Trophoblast cell (in vitro differentiated cells and primary cell): ENCODE data around the gene GDA.

Experiments used
- DNase-seq, 2 donors: peaks; one replicate each; pipeline ENCODE4 v3.0.0-alpha.2; 2016
- H2AFZ ChIP-seq: 2 replicates; pipeline ENCODE4 v1.6.1; 2013; ENCODE audit warnings: low read length, moderate library complexity, mild to moderate bottlenecking; ENCODE audit not compliant: insufficient read depth, poor library complexity
- H2AK5ac ChIP-seq: 2 replicates; pipeline ENCODE4 v1.6.1; 2013; ENCODE audit warnings: mild to moderate bottlenecking, low read length
- H2BK120ac ChIP-seq: 2 replicates; pipeline ENCODE4 v1.6.1; 2013; ENCODE audit warnings: low read length, mild to moderate bottlenecking, moderate library complexity; ENCODE audit not compliant: insufficient read depth, poor library complexity
- H2BK12ac ChIP-seq: 2 replicates; pipeline ENCODE4 v1.6.1; 2013; ENCODE audit warnings: mild to moderate bottlenecking, low read length, moderate library complexity
- H2BK5ac ChIP-seq: 2 replicates; pipeline ENCODE4 v1.6.1; 2013; ENCODE audit warnings: low read length, low read depth, moderate library complexity, mild to moderate bottlenecking; ENCODE audit not compliant: poor library complexity
- H3K14ac ChIP-seq: 2 replicates; pipeline ENCODE4 v1.6.1; 2013; ENCODE audit warnings: mild to moderate bottlenecking, low read length
- H3K18ac ChIP-seq: 2 replicates; pipeline ENCODE4 v1.6.1; 2013; ENCODE audit warnings: mild to moderate bottlenecking, low read length
- H3K23ac ChIP-seq: 2 replicates; pipeline ENCODE4 v1.6.1; 2013; ENCODE audit warnings: low read length
- H3K27ac ChIP-seq: 2 replicates; pipeline ENCODE4 v1.5.1; 2013; ENCODE audit warnings: low read depth, mild to moderate bottlenecking, inconsistent platforms, low read length, moderate library complexity
- H3K27me3 ChIP-seq: 2 replicates; pipeline ENCODE4 v1.6.1; 2013; ENCODE audit warnings: inconsistent platforms, mild to moderate bottlenecking, low read length, moderate library complexity; ENCODE audit not compliant: insufficient read depth
- H3K36me3 ChIP-seq, 2 experiments: 1 replicate in 1 of 2; 2 replicates in 1 of 2; pipeline ENCODE4 v1.6.1; 2013; ENCODE audit warnings: low read length in 2 of 2, mild to moderate bottlenecking in 2 of 2, moderate library complexity in 1 of 2; ENCODE audit not compliant: insufficient read depth in 2 of 2, control insufficient read depth in 1 of 2
- H3K4ac ChIP-seq: 2 replicates; pipeline ENCODE4 v1.6.1; 2013; ENCODE audit warnings: low read depth, mild to moderate bottlenecking, low read length, moderate library complexity
- H3K4me1 ChIP-seq, 2 experiments: 1 replicate in 1 of 2; 2 replicates in 1 of 2; pipeline ENCODE4 v1.6.1; 2013; ENCODE audit warnings: low read length in 2 of 2, mild to moderate bottlenecking in 2 of 2, moderate library complexity in 1 of 2; ENCODE audit not compliant: insufficient read depth in 2 of 2, control insufficient read depth in 1 of 2
- H3K4me2 ChIP-seq: 2 replicates; pipeline ENCODE4 v1.6.1; 2013; ENCODE audit warnings: inconsistent platforms, mild to moderate bottlenecking, low read length, moderate library complexity
- H3K4me3 ChIP-seq: 2 replicates; pipeline ENCODE4 v1.5.1; 2013; ENCODE audit warnings: mild to moderate bottlenecking, low read depth, low read length, inconsistent platforms
- H3K79me1 ChIP-seq: one replicate; pipeline ENCODE4 v1.6.1; 2013; ENCODE audit warnings: low read length
- H3K79me2 ChIP-seq: 2 replicates; pipeline ENCODE4 v1.6.1; 2013; ENCODE audit warnings: low read length, mild to moderate bottlenecking; ENCODE audit not compliant: control insufficient read depth, insufficient read depth, poor library complexity
- H3K9ac ChIP-seq: 2 replicates; pipeline ENCODE4 v1.6.1; 2013; ENCODE audit warnings: mild to moderate bottlenecking, low read length
- H3K9me3 ChIP-seq: 2 replicates; pipeline ENCODE4 v1.6.1; 2013; ENCODE audit warnings: low read depth, mild to moderate bottlenecking, control low read depth, inconsistent platforms, low read length; ENCODE audit not compliant: insufficient read depth
- H4K12ac ChIP-seq: 2 replicates; pipeline ENCODE4 v1.6.1; 2013; ENCODE audit warnings: low read depth, mild to moderate bottlenecking, low read length, moderate library complexity
- H4K8ac ChIP-seq: 2 replicates; pipeline ENCODE4 v1.6.1; 2013; ENCODE audit warnings: low read depth, mild to moderate bottlenecking, low read length, moderate library complexity
- H4K91ac ChIP-seq: one replicate; pipeline ENCODE4 v1.6.1; 2013; ENCODE audit warnings: low read depth, mild to moderate bottlenecking, low read length, moderate library complexity
- WGBS: extraction: QIAGEN DNeasy Blood & Tissue Kit; methylation state at CpG from one replicate; pipeline ENCODE4 v1.1.7; 2013; ENCODE audit warnings: missing lambda C conversion rate; ENCODE audit not compliant: insufficient read length, insufficient coverage; ENCODE audit errors: extremely low coverage; 5-methylcytosine and 5-hydroxymethylcytosine counted together

GDA gene

DNA sequence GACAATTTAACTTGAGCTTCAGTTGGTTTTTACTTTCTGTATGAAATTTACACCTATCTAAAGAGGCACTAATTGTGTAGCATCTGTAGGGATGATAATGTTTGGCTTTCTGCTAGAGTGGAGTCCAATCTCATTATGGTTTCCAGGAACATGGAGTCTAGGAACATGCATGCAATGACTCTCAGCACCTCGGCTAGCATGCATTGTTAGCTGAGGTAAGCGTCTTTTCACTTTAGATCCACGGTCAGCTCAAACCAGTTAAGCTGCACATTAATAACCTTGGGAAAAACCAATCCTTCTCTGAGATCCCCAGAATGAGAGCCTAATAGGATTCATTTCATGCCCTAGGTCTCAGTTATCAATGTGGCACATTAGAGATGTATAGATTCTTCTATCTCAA lies 7.8 kb upstream of the GDA start:
- H4K12ac ChIP-seq = no peak overlapping the region
- no peak overlapping the region for H2BK120ac ChIP-seq
- no peaks in the 10 kb centered on the region for H3K36me3 ChIP-seq
- no peak overlapping the region for H3K27ac ChIP-seq
- no peak overlapping the region for H3K14ac ChIP-seq
- no peaks in the 10 kb centered on the region for H3K79me2 ChIP-seq
- H3K4ac ChIP-seq = no peak overlapping the region
- no CpG with 5 or more reads among the region's 3 CpGs for WGBS
- H3K4me1 ChIP-seq = peaks cover 0 to 2% of the 10 kb centered on the region in 2 experiments
- no peak overlapping the region for H3K23ac ChIP-seq
- no peak overlapping the region for H4K8ac ChIP-seq
- no peak overlapping the region for H2AFZ ChIP-seq
- no peak overlapping the region for H3K9ac ChIP-seq
- H3K4me2 ChIP-seq = no peak overlapping the region
- H2AK5ac ChIP-seq = no peak overlapping the region
- no peak overlapping the region for H4K91ac ChIP-seq
- no peaks in the 10 kb centered on the region for H3K27me3 ChIP-seq
- H2BK12ac ChIP-seq = no peak overlapping the region
- no peak overlapping the region for H3K4me3 ChIP-seq
- H3K18ac ChIP-seq = no peak overlapping the region
- H2BK5ac ChIP-seq = no peak overlapping the region
- no peak for DNase-seq
- H3K79me1 ChIP-seq = no peaks in the 10 kb centered on the region
- no peaks in the 10 kb centered on the region for H3K9me3 ChIP-seq

DNA sequence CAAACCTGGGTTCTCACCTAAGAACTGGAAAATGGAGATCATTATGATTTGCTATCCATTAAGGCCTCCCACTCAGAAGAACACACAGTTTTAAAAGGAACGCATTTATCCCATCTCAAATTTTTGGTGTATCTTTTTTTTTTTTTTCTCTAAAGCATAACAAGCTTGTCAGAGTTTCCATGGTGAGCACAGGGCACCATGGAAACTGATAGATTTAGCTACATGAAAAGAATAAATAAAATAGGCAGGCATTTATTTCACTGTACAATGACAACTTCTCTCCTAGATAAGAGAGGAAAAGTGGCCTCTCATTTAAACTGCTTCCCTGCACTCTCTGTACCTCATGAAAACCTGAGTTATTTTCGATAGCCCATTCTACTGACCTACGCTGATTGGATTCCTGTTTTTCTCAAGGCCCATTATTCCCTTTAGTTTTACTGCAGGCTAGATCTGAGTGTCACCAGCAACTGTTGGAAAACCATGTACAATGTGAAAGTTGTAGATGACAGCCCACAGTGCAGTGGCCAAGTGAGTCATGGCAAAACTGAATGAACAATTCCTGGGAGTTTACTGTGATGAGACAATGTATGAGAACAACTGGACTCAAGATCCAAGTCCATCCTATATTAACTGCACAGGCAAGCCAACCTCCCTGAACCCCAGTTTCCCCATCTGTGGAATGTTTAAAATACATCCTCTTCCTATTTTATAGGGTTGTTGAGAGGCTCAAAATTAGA lies 4.3 kb upstream of the GDA start:
- no peak overlapping the region for H4K12ac ChIP-seq
- H3K4me2 ChIP-seq = no peak overlapping the region
- peak; percentile 32 to 61 for DNase-seq
- no peak overlapping the region for H3K4ac ChIP-seq
- H3K9me3 ChIP-seq = no peaks in the 10 kb centered on the region
- H2AFZ ChIP-seq = no peak overlapping the region
- H3K79me1 ChIP-seq = peaks cover 2% of the 10 kb centered on the region
- no CpG with 5 or more reads among the region's 3 CpGs for whole genome bisulfite sequencing
- H3K4me1 ChIP-seq = peaks cover 4 to 9% of the 10 kb centered on the region in 2 experiments
- H3K14ac ChIP-seq = no peak overlapping the region
- no peak overlapping the region for H4K8ac ChIP-seq
- H3K79me2 ChIP-seq = no peaks in the 10 kb centered on the region
- peaks cover 16% of the 10 kb centered on the region for H3K27me3 ChIP-seq
- H3K23ac ChIP-seq = no peak overlapping the region
- H2BK5ac ChIP-seq = no peak overlapping the region
- no peak overlapping the region for H3K9ac ChIP-seq
- H3K36me3 ChIP-seq = no peaks in the 10 kb centered on the region
- H2AK5ac ChIP-seq = no peak overlapping the region
- no peak overlapping the region for H2BK12ac ChIP-seq
- no peak overlapping the region for H3K18ac ChIP-seq
- H3K27ac ChIP-seq = no peak overlapping the region
- no peak overlapping the region for H4K91ac ChIP-seq
- H3K4me3 ChIP-seq = no peak overlapping the region
- H2BK120ac ChIP-seq = no peak overlapping the region

DNA sequence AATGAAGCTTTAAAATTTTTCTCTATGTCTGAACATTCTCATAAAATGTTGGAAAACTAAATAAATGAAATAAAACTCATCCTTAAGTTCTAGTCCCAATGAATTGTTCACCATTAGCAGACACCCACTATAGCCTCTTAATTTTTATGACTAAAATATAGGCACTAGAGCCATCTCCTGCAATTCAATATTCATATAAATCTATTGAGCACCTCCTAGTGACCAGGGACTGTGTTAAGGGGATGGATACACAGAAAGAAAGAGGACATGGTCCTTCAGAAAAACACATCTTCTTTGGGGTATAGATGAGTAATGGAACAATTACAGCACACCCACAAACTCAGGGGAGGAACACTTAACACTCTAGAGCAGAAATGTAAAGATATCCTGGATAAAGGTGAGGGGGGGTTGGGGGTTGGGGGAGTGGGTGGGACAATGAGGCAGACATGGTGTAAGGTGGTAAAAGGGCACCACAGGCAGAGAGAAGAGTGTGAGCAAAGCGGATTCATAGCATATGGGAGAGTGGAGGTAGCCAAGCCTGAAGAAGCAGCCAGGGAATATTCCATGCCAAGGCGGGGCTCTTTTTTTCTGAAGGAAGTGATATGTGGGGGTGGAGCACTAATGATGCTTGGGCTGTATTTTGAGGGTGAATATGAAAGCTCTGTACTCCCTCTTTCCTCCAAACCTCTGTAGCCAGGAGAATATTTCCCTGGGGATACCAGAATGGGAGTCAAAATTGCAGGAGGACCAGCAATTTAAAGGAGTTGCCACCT lies 3.3 kb upstream of the GDA start:
- Histone ChIP-seq H4K91ac (no peak overlapping the region), H2BK12ac (no peak overlapping the region), H2BK120ac (no peak overlapping the region), H4K8ac (no peak overlapping the region), H2BK5ac (no peak overlapping the region), H2AK5ac (no peak overlapping the region), H2AFZ (no peak overlapping the region), H3K14ac (no peak overlapping the region), H4K12ac (no peak overlapping the region), H3K79me2 (no peaks in the 10 kb centered on the region), H3K4me1 (peaks cover 4 to 7% of the 10 kb centered on the region in 2 experiments), H3K4me3 (no peak overlapping the region), H3K23ac (no peak overlapping the region), H3K27ac (no peak overlapping the region), H3K4me2 (no peak overlapping the region), H3K36me3 (no peaks in the 10 kb centered on the region), H3K4ac (no peak overlapping the region), H3K9me3 (no peaks in the 10 kb centered on the region), H3K18ac (no peak overlapping the region), H3K27me3 (peaks cover 23% of the 10 kb centered on the region), H3K79me1 (peaks cover 2% of the 10 kb centered on the region), H3K9ac (no peak overlapping the region)
- no CpG with 5 or more reads among the region's 2 CpGs for WGBS
- DNase-seq = no peak

DNA sequence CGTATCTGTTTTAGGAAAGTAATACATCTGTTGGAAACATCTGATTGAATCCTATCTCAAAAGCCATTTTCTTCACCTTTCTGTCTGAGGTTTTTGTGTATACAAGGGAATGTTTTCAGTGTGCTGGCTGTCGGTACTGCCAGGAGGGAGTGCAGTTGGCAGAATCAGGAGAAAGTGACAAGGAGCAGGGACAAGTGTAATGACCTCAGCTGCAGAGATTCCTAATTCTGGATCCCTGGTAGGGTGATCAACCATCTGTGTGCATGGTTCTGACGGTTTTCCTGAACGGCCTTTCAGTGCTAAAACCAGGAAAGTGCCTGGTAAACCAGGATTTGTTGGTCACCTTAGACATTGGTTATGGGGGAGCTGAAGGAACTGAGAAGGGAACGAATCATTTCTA lies 1.6 kb upstream of the GDA start:
- H3K27me3 ChIP-seq = peaks cover 23% of the 10 kb centered on the region
- no peak overlapping the region for H3K27ac ChIP-seq
- H3K23ac ChIP-seq = no peak overlapping the region
- H3K4me2 ChIP-seq = no peak overlapping the region
- H3K4me1 ChIP-seq = peaks cover 4 to 7% of the 10 kb centered on the region in 2 experiments
- H3K9me3 ChIP-seq = no peaks in the 10 kb centered on the region
- H2AFZ ChIP-seq = no peak overlapping the region
- H3K79me2 ChIP-seq = no peaks in the 10 kb centered on the region
- H3K18ac ChIP-seq = no peak overlapping the region
- no peak overlapping the region for H2AK5ac ChIP-seq
- H4K8ac ChIP-seq = no peak overlapping the region
- H3K36me3 ChIP-seq = no peaks in the 10 kb centered on the region
- peaks cover 2% of the 10 kb centered on the region for H3K79me1 ChIP-seq
- no peak overlapping the region for H2BK120ac ChIP-seq
- WGBS = no CpG with 5 or more reads among the region's 5 CpGs
- no peak for DNase-seq
- H3K14ac ChIP-seq = no peak overlapping the region
- H3K4ac ChIP-seq = no peak overlapping the region
- no peak overlapping the region for H4K91ac ChIP-seq
- H4K12ac ChIP-seq = no peak overlapping the region
- H2BK5ac ChIP-seq = no peak overlapping the region
- no peak overlapping the region for H3K9ac ChIP-seq
- no peak overlapping the region for H2BK12ac ChIP-seq
- H3K4me3 ChIP-seq = no peak overlapping the region
